Cardiac fibroblast (primary cell): ENCODE results near the gene RNF115.
A peak's percentile ranks its signal among the peaks of the same experiment; 100 is the strongest.

Source experiments
- DNase-seq, 2 donors: peaks; one replicate each; pipeline versions ENCODE4 v3.0.0 to v3.0.0-alpha.2; 2010; ENCODE audit warnings: low read depth in 2 of 2
- H3K4me3 ChIP-seq, 2 donors: replicated peaks in 1 of 2; 1 replicate in 1 of 2; 2 replicates in 1 of 2; pipeline ENCODE4 v1.5.1; 2011; ENCODE audit warnings: low read depth in 2 of 2, low read length in 2 of 2, mild to moderate bottlenecking in 2 of 2, moderate library complexity in 1 of 2
- CTCF ChIP-seq: IDR thresholded peaks from one replicate; pipeline ENCODE4 v1.5.1; 2011; ENCODE audit warnings: low read depth, mild to moderate bottlenecking, low read length, inconsistent platforms

Gene RNF115

GRCh38 chr1:145747398-145748247 lies 76.3 kb downstream of the RNF115 start:
- no peak for TF ChIP-seq CTCF
- H3K4me3 ChIP-seq, result no peak overlapping the region
- no peak for DNase-seq

GRCh38 chr1:145740269-145740668 lies 83.6 kb downstream of the RNF115 start:
- DNase-seq, result peak; percentile 42 to 51
- H3K4me3 ChIP-seq, result no peak overlapping the region
- TF ChIP-seq CTCF, result no peak

- H3K4me3 ChIP-seq, result no peak overlapping the region
- no peak for TF ChIP-seq CTCF
- no peak for DNase-seq
These were observed 87.7 kb downstream of the RNF115 start for GRCh38 chr1:145736191-145736590.

- TF ChIP-seq CTCF, result no peak
- no peak overlapping the region for H3K4me3 ChIP-seq
- no peak for DNase-seq
These were observed 93.0 kb downstream of the RNF115 start for GRCh38 chr1:145730900-145731299.

GRCh38 chr1:145730467-145730866 lies 93.4 kb downstream of the RNF115 start:
- no peak for DNase-seq
- TF ChIP-seq CTCF, result no peak
- H3K4me3 ChIP-seq, result no peak overlapping the region

GRCh38 chr1:145729666-145730436 lies 94.0 kb downstream of the RNF115 start:
- no peak for DNase-seq
- H3K4me3 ChIP-seq, result no peak overlapping the region
- TF ChIP-seq CTCF, result no peak
